SKM-1 treated with dmso at 0.1 percent for 144 hours (cell line): ENCODE measurements around the gene NEIL1.
"Not testable (repeated sequence)": the region's sequence is repeated elsewhere in the genome, so short reads cannot be mapped to it uniquely, and the experiment has no call there.

Experiments
- DNase-seq: peaks from one replicate; lab custom pipeline; 2025; ENCODE audit not compliant: unreplicated experiment; lab: John Stamatoyannopoulos, UW

The NEIL1 gene

GRCh38 chr15:75346796-75347221 lies at the start of gene NEIL1:
TSS of gene NEIL1 (plus strand) at chr15:75347039. CDS start at chr15:75348906, 1,867 bp downstream.
- DNase-seq: no peak

GRCh38 chr15:75298541-75299310 lies 48.1 kb upstream of the NEIL1 start:
- not testable (repeated sequence) for DNase-seq

GRCh38 chr15:75299311-75299688 lies 47.5 kb upstream of the NEIL1 start:
- DNase-seq: not testable (repeated sequence)

GRCh38 chr15:75300026-75300425 lies 46.8 kb upstream of the NEIL1 start:
- DNase-seq: not testable (repeated sequence)

GRCh38 chr15:75302318-75302717 lies 44.5 kb upstream of the NEIL1 start:
- no peak for DNase-seq

GRCh38 chr15:75302753-75303152 lies 44.1 kb upstream of the NEIL1 start:
- DNase-seq: not testable (repeated sequence)

GRCh38 chr15:75306188-75306587 lies 40.7 kb upstream of the NEIL1 start:
- no peak for DNase-seq

- DNase-seq: no peak
Measured at GRCh38 chr15:75307778-75308390, 39.0 kb upstream of the NEIL1 start.

GRCh38 chr15:75309711-75310110 lies 37.1 kb upstream of the NEIL1 start:
- no peak for DNase-seq

- not testable (repeated sequence) for DNase-seq
Measured at GRCh38 chr15:75312548-75312947, 34.3 kb upstream of the NEIL1 start.

- DNase-seq: no peak
Measured at GRCh38 chr15:75313116-75313845, 33.6 kb upstream of the NEIL1 start.

GRCh38 chr15:75314552-75315290 lies 32.1 kb upstream of the NEIL1 start:
- no peak for DNase-seq

GRCh38 chr15:75319231-75319897 lies 27.5 kb upstream of the NEIL1 start:
- DNase-seq: not testable (repeated sequence)

GRCh38 chr15:75321711-75322110 lies 25.1 kb upstream of the NEIL1 start:
- no peak for DNase-seq

GRCh38 chr15:75325922-75326321 lies 20.9 kb upstream of the NEIL1 start:
- no peak for DNase-seq

GRCh38 chr15:75327005-75327404 lies 19.8 kb upstream of the NEIL1 start:
- DNase-seq: no peak

- no peak for DNase-seq
Measured at GRCh38 chr15:75327491-75327890, 19.3 kb upstream of the NEIL1 start.

GRCh38 chr15:75328493-75329314 lies 18.1 kb upstream of the NEIL1 start:
- no peak for DNase-seq

- no peak for DNase-seq
Measured at GRCh38 chr15:75329571-75329970, 17.3 kb upstream of the NEIL1 start.

GRCh38 chr15:75332093-75332492 lies 14.7 kb upstream of the NEIL1 start:
- not testable (repeated sequence) for DNase-seq
